HG03571 (cell line): ENCODE measurements around the gene SLC24A3.

Source experiments
- ATAC-seq: cut with Tn5 transposase; IDR thresholded peaks from one replicate; pipeline ENCODE4 v1.9.1; 2021; ENCODE audit not compliant: unreplicated experiment

SLC24A3 gene

GRCh38 chr20:19301142-19301541, 88.7 kb downstream of the SLC24A3 start:
- no peak for ATAC-seq

DNA sequence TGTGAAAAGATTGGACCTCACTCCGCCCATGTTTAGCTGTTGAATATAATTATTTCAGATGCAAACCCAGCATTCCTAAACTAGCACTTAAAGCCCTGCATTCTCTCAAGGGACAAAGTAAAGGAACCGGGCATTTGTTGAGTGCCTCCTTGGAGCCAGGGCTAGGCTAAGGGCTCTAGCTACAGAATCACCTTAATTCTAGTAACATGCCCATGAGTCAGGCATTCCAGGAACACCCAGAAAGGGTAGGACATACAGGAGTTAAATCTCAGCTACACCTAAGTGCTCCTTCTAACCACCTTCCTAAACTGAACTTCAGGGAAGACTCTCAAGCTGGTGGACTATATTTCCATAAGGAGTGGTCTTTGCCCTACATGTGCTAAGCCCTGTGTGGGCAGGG, 89.4 kb downstream of the SLC24A3 start:
- ATAC-seq, result no peak

DNA sequence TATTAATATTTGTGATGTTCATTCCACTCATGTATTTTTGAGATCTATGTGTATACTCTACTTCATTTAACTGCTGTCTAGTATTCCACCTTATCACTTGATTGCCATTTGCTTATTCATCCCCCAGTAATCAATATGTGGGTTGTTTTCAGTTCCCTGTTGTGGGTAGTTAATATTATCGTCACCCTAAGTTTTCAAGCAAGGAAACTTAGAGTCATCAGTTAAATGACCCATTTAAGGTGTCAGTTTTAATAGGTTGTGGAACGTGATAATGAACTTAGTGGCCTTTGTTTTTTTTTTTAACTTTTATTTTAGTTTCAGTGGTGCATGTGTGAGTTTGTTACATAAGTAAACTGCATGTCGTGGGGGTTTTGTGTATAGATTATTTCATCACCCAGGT, 90.3 kb downstream of the SLC24A3 start:
- no peak for ATAC-seq

DNA sequence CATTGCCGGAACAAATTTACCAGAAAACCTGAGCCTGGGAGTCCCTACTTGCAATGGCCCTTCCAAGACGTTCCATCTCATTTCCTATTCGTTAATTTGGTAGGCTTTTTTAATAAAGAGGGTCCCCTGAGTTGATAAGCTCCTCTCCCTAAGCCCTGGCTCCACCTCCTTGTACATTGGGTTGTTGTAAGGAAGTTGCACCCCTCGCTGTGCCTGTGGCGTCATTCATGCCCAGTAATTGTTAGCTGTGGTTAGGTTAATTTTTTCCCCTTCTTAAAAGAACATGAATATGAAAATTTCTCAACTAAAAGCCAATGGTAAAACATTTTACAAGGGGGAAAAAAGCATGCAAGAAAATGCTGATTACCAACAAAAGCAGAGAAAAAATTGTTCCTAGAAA, 91.9 kb downstream of the SLC24A3 start:
- no peak for ATAC-seq

DNA sequence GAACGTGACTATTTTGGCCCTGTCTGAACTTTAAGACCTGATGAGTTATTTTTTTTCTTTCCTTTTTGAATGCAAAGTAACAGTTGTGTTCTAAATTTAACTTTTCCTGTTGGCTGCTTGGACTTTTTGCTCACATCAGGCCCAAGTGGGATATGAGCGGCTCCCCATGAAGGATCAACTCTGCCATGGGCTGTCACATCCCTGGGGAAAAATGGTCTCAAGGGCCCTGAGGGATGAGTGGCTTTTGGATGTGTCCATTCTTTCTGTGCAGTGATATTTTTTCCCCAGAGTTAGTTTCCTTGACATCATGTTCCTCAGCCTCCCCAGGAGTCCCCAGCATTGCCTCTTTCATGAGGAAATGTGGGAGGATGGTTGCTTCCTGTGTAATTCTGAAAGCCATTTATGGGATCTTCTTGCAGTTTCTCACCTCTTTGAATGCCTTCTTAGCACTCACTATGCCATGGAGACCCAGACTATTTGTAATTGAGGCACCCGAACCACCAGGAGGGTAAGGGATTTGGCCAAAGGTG, 92.5 kb downstream of the SLC24A3 start:
- no peak for ATAC-seq

- ATAC-seq, result no peak
Measured at GRCh38 chr20:19308146-19308545, 95.7 kb downstream of the SLC24A3 start.

DNA sequence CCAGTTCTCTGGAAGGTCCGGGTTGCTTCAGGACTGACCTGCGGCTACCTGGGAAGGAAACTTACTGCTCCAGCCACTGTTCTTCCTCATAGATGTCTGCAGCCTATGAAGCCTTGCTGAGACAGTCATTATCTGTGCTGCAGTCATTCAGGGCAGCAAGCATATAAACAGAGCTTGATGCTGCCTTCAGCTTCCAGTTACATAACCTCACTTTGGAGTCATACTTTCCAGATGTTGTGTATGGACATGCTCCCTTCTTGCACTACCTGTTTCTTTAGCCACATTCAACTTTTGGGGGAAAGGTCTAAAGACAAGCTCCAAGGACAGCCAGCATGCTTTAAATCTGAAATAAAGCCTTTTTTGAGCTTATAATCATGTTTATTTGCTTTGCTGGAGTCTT, 98.1 kb downstream of the SLC24A3 start:
- ATAC-seq, result no peak

GRCh38 chr20:19313342-19314069, 101.1 kb downstream of the SLC24A3 start:
- ATAC-seq, result no peak

DNA sequence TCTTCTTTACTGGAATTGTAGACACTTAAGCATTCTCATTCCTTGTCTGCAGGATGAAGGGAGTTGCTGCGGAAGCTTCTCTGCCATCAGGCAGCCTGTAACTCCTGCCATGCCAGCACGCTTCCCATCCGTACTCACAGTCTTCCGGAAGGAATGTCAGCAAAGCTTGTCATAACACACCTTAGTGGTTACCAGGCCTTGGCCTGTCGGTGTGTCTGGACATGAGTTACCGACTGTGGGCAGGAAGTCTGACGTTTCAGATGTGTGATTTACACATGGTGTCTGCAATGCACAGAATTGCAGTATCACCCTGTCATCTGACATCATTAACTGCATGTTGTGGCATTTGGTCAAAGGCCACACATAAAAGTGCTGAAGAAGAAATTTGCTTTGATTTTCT, 102.2 kb downstream of the SLC24A3 start:
- ATAC-seq, result no peak

GRCh38 chr20:19317237-19318069, 105.0 kb downstream of the SLC24A3 start:
- ATAC-seq, result no peak

- no peak for ATAC-seq
Measured at GRCh38 chr20:19318610-19319009, 106.2 kb downstream of the SLC24A3 start.

GRCh38 chr20:19320005-19320404, 107.6 kb downstream of the SLC24A3 start:
- no peak for ATAC-seq

GRCh38 chr20:19321176-19321575, 108.7 kb downstream of the SLC24A3 start:
- ATAC-seq, result no peak

GRCh38 chr20:19322061-19322985, 109.9 kb downstream of the SLC24A3 start:
- ATAC-seq, result no peak

GRCh38 chr20:19327401-19327800, 115.0 kb downstream of the SLC24A3 start:
- no peak for ATAC-seq

GRCh38 chr20:19328676-19329075, 116.2 kb downstream of the SLC24A3 start:
- no peak for ATAC-seq

DNA sequence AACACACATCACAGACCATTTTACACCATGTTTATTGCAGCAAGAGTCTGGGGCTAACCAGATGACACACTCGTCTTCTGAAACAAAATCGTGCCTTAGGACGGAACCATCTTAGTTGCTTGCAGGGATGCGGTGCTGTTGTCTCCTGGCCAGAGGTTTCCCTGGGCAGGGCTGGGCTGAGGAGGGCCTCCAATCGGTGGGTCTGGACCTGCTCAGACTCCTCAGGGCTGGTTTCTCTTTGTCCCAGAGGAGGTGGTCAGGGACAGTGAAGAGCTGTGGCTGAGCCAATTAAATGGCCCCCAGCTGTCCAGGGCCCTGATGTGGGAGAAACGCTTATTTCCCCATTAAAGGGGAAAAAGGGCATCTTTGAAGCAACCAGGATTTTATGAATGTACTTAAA, 117.6 kb downstream of the SLC24A3 start:
- no peak for ATAC-seq

DNA sequence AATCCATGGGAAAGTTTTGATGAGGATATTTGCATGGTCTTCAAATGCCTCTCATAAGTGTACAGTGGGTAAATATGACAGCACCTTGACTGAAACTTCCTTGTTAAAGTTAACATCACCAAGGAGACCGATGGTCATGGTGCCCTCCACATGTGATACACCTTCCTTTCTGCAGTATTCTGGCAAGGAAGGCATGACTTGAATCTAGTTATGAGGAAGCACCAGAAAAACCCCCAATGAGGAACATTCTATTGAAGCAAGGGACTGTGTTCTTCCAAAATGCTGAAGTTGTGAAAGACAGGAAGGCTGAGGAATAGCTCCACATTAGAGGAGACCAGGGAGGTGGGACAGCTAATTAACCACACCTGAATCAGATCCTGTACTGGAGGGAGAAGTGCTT, 118.3 kb downstream of the SLC24A3 start:
- ATAC-seq, result no peak

DNA sequence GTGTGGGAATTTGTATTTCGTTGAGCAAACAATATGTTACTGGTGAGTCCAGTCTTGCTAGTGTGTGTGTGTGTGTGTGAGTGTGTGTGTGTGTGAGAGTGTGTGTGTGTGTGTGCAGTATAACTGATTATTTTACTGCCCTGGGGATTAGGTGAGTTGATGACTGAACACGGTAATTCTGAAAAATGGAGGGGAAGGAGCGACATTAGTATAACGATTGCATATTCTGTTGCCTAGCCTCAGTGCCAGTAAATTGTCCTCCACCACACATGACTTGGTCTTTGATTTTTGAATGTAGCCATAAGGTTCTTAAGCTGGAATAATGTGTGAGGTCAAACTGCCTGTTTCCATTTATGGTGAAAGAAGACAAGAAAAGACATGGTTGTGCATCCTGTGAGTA, 121.1 kb downstream of the SLC24A3 start:
- no peak for ATAC-seq

DNA sequence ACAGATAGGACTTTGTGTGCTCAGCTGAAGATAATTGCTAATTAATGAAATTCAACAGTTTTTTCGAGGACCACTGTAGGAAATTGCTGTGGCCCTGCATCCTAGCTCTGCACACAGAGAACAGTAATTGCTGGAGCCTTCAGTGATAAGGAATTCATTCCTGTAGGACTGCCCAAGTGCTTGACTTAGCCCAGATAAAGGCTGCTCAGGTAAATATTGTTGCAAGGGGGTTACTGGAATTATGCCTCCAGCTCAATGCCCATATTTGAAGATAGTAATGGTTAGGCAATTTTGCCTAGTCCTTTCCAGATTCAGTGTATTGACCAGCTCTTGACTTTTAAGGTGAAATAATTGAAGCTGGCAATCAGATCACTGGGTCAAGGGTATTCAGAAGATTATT, 122.9 kb downstream of the SLC24A3 start:
- ATAC-seq, result no peak

DNA sequence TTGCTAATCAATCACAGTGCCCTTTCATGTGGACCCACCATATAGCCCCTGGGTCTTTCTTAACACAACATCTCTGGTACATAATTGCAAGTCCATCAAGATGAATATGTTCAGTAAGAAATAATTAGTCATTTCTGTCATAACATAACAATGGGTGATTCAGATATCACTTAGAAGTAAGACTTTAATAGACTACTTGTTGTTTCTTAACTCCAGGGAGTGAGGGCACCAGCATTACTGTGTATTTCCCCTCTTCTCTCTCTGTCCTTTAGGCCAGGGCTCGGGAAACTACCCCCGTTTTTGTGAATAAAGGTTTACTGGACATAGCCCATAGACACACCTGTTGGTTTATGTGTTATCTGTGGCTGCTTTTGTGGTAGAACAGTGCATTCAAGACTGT, 123.5 kb downstream of the SLC24A3 start:
- no peak for ATAC-seq
